GM12878 (cell line): Measurements from ENCODE around the gene IL17RA. TPM values are rescaled to one million over a fixed set of nuclear protein-coding genes. Genes with fewer than 3 reads are reported as not detected.

Experiments
- ATAC-seq: fragments of 200-7000 bp; cut with Tn5 transposase; 3 replicates; pipeline ENCODE4 v1.9.1; 2020; ENCODE audit warnings: mild to moderate bottlenecking, moderate library complexity
- BruUV-seq: library from RNA; stranded (reverse); fragments of 400-500 nt; replicated peaks from 2 replicates; lab custom pipeline; 2021; lab: Mats Ljungman, UMichigan
- CTCF ChIA-PET: fragments of 300-600 bp; sonication (Branson Sonifier 250); formaldehyde crosslinking; extraction: SDS; loops from one replicate; lab custom pipeline; 2021; ENCODE audit warnings: inconsistent platforms; lab: Yijun Ruan, JAX
- POLR2A ChIA-PET: fragments of 350-600 bp; formaldehyde crosslinking; extraction: SDS; loops from one replicate; lab custom pipeline; 2021; ENCODE audit warnings: inconsistent platforms; lab: Charles Lee
- RAD21 ChIA-PET: fragments of 300-600 bp; sonication (Branson Sonifier 250); formaldehyde crosslinking; loops from one replicate; lab custom pipeline; 2023; ENCODE audit warnings: antibody characterized with exemption; ENCODE audit not compliant: unreplicated experiment; lab: Charles Lee
- SMC1A ChIA-PET: fragments of 300-600 bp; sonication (Branson Sonifier 250); formaldehyde crosslinking; loops from one replicate; lab custom pipeline; 2023; ENCODE audit not compliant: unreplicated experiment, uncharacterized antibody; lab: Charles Lee
- DNase-seq: peaks from one replicate; pipeline ENCODE4 v3.0.0-alpha.2; 2011; ENCODE audit warnings: low read depth, low spot score
- FAIRE-seq: peaks from 3 replicates; lab custom pipeline; 2011; peaks lifted over from hg19 to GRCh38; lab: Jason Lieb, UNC
- H2AFZ ChIP-seq: 2 replicates; pipeline ENCODE4 v1.6.0; 2011; ENCODE audit warnings: low read depth, low read length, control low read depth; ENCODE audit not compliant: control insufficient read depth
- H3K27ac ChIP-seq: 2 replicates; pipeline ENCODE4 v1.5.1; 2011; ENCODE audit warnings: control low read depth; ENCODE audit not compliant: control insufficient read depth, insufficient read depth
- H3K27me3 ChIP-seq, 2 experiments: replicated peaks in 1 of 2; 2 replicates each; pipeline versions ENCODE4 v1.6.0 to v1.6.1; 2011; ENCODE audit warnings: low read length in 1 of 2; ENCODE audit not compliant: control insufficient read depth in 2 of 2, insufficient read depth in 2 of 2
- H3K36me3 ChIP-seq, 2 experiments: 2 replicates each; pipeline ENCODE4 v1.5.1; 2011; ENCODE audit warnings: low read length in 1 of 2; ENCODE audit not compliant: control insufficient read depth in 2 of 2, insufficient read depth in 2 of 2
- H3K4me1 ChIP-seq: 2 replicates; pipeline ENCODE4 v1.6.1; 2011; ENCODE audit warnings: mild to moderate bottlenecking, low read length, moderate library complexity, mixed read lengths; ENCODE audit not compliant: control insufficient read depth, insufficient read depth
- H3K4me2 ChIP-seq: 2 replicates; pipeline ENCODE4 v1.6.0; 2011; ENCODE audit warnings: control low read depth; ENCODE audit not compliant: control insufficient read depth, insufficient read depth
- H3K4me3 ChIP-seq: fragments of 200-600 bp; sonication (generic); 2 replicates; pipeline ENCODE4 v1.5.1; 2016
- H3K79me2 ChIP-seq: 2 replicates; pipeline ENCODE4 v1.6.0; 2011; ENCODE audit warnings: low read length; ENCODE audit not compliant: control insufficient read depth, insufficient read depth
- H3K9ac ChIP-seq: 2 replicates; pipeline ENCODE4 v1.8.0; 2011; ENCODE audit warnings: low read length, control low read depth, mixed read lengths; ENCODE audit not compliant: control insufficient read depth, insufficient read depth
- H3K9me3 ChIP-seq: replicated peaks from 3 replicates; pipeline ENCODE4 v1.5.1; 2011; ENCODE audit warnings: mild to moderate bottlenecking, low read length; ENCODE audit not compliant: control insufficient read depth, insufficient read depth
- H4K20me1 ChIP-seq: 2 replicates; pipeline ENCODE4 v1.6.0; 2011; ENCODE audit not compliant: control insufficient read depth, insufficient read depth
- BMI1 ChIP-seq: fragments of 450-650 bp; IDR thresholded peaks from 2 replicates; pipeline ENCODE4 v1.6.1; 2016; ENCODE audit warnings: mild to moderate bottlenecking, moderate library complexity, borderline replicate concordance
- CEBPB ChIP-seq, 2 experiments: fragments of 150-350 bp in 1 of 2; IDR thresholded peaks; 2 replicates each; pipeline ENCODE4 v1.6.1; 2012 to 2014; ENCODE audit warnings: low read depth in 2 of 2, low read length in 2 of 2, borderline replicate concordance in 1 of 2, inconsistent platforms in 1 of 2
- EED ChIP-seq: sonication (generic); IDR thresholded peaks from 2 replicates; pipeline ENCODE4 v1.6.1; 2016; ENCODE audit warnings: antibody characterized with exemption, low read depth
- ELK1 ChIP-seq: IDR thresholded peaks from 2 replicates; pipeline ENCODE4 v1.6.1; 2012; ENCODE audit warnings: low read depth, low read length, improper control_type of control experiment
- ESRRA ChIP-seq: IDR thresholded peaks from 2 replicates; pipeline ENCODE4 v1.6.1; 2012; ENCODE audit warnings: mild to moderate bottlenecking, low read length, improper control_type of control experiment
- ETV6 ChIP-seq, 2 experiments: fragments of 450-650 bp in 1 of 2; IDR thresholded peaks in 1 of 2; conservative IDR thresholded peaks in 1 of 2; 2 replicates each; pipeline ENCODE4 v1.6.1; 2014; ENCODE audit warnings: antibody characterized with exemption in 1 of 2, borderline replicate concordance in 1 of 2, low read depth in 1 of 2, mild to moderate bottlenecking in 1 of 2, moderate library complexity in 1 of 2
- GABPA ChIP-seq: IDR thresholded peaks from 2 replicates; pipeline ENCODE4 v1.6.1; 2014; ENCODE audit warnings: antibody characterized with exemption, low read depth, mild to moderate bottlenecking, inconsistent platforms
- IRF3 ChIP-seq: fragments of 450-650 bp; IDR thresholded peaks from 2 replicates; pipeline ENCODE4 v1.6.1; 2014; ENCODE audit warnings: mild to moderate bottlenecking
- JUND ChIP-seq: IDR thresholded peaks from 2 replicates; pipeline ENCODE4 v1.6.1; 2012; ENCODE audit warnings: low read depth, mild to moderate bottlenecking, low read length, improper control_type of control experiment, moderate library complexity
- NKRF ChIP-seq: fragments of 450-650 bp; conservative IDR thresholded peaks from 2 replicates; pipeline ENCODE4 v1.6.1; 2017; ENCODE audit warnings: mild to moderate bottlenecking, moderate library complexity
- TARDBP ChIP-seq: IDR thresholded peaks from 2 replicates; pipeline ENCODE4 v1.6.1; 2016; ENCODE audit warnings: borderline replicate concordance
- TCF3 ChIP-seq: IDR thresholded peaks from 2 replicates; pipeline ENCODE4 v1.6.1; 2012; ENCODE audit warnings: low read depth, mild to moderate bottlenecking, low read length, borderline replicate concordance; ENCODE audit not compliant: insufficient read depth
- ZNF274 ChIP-seq: IDR thresholded peaks from one replicate; pipeline ENCODE4 v1.8.0; 2011; ENCODE audit not compliant: insufficient read length, insufficient read depth
- ZNF687 ChIP-seq: fragments of 450-650 bp; IDR thresholded peaks from 2 replicates; pipeline ENCODE4 v1.6.1; 2017; ENCODE audit warnings: mild to moderate bottlenecking, moderate library complexity
- WGBS: methylation state at CpG from one replicate; pipeline ENCODE4 v1.1.6; 2016; ENCODE audit warnings: low lambda C conversion rate; ENCODE audit not compliant: insufficient replicate concordance, insufficient coverage; ENCODE audit errors: missing lambda C conversion rate; 5-methylcytosine and 5-hydroxymethylcytosine counted together
- in situ Hi-C: fragments of 300-500 bp; cut with MboI; formaldehyde crosslinking; loops from 9 replicates; pipeline ENCODE4 v1.14.3; 2018; ENCODE audit warnings: mixed read lengths
- intact Hi-C: fragments of 100-400 bp; cut with micrococcal nuclease; formaldehyde crosslinking; loops from one replicate; pipeline ENCODE4 v1.14.2; 2022; ENCODE audit not compliant: unreplicated experiment
- polyA plus RNA-seq, 11 experiments: library from polyadenylated mRNA; depleted of rRNA in 4 of 11; unstranded in 6 of 11; stranded (reverse) in 5 of 11; fragments of >200 nt; fragmentation: Nextera tagmentation in 4 of 11; fragmentation: Illumina TruSeq in 1 of 11; extraction: Ambion mirVana in 4 of 11; extraction: Trizol in 1 of 11; gene quantifications; 1 replicate in 1 of 11; 2 replicates in 10 of 11; pipeline versions ENCODE4 v1.2.1 to v1.2.3, GENCODE V29; 2011 to 2016; ENCODE audit warnings: inconsistent platforms in 2 of 11, missing spikeins in 2 of 11, low read depth in 1 of 11
- total RNA-seq, 4 experiments: library from RNA; depleted of rRNA in 3 of 4; stranded (reverse); fragments of >200 nt in 3 of 4; fragmentation: Illumina TruSeq in 1 of 4; extraction: Trizol in 1 of 4; gene quantifications; 2 replicates each; pipeline versions ENCODE4 v1.2.1 to v1.2.3, GENCODE V29; 2013 to 2021

Gene IL17RA
- total and polyA plus RNA-seq, 10 of the 15 experiments (the other 5 are each of a cell fraction or from before 2014, with no cell fraction given), result 0.71 to 10.2 (median 4.2) TPM

- TF ChIP-seq ZNF687 (no peak), CEBPB (IDR thresholded peaks at IDR 0.05; ENCODE audit: borderline replicate concordance in 1 of 2, low read depth in 2 of 2, low read length in 2 of 2) (no peak), NKRF (no peak)
These were observed 30.4 kb downstream of the IL17RA start (continued) for GRCh38 chr22:17115236-17115635.

GRCh38 chr22:17115945-17116565 is 31.3 kb downstream of the IL17RA start:
- no peak overlapping the region for H3K9ac ChIP-seq
- RAD21 ChIA-PET, result no interaction called here
- CTCF ChIA-PET, result interaction anchor here (0.7 kb wide), 1 partner anchor 386 kb away, joined by 3 read pairs; no protein-coding TSS in a partner anchor
- intact Hi-C loops, result no loop called here
- no peak overlapping the region for H3K27ac ChIP-seq
- DNase-seq (no peak), ATAC-seq (no peak), FAIRE-seq (no peak)
- in situ Hi-C loops, result no loop called here
- H3K79me2 ChIP-seq, result no peaks in the 10 kb centered on the region
- no peaks in the 10 kb centered on the region for H3K27me3 ChIP-seq
- POLR2A ChIA-PET, result no interaction called here
- no peak overlapping the region for H3K4me3 ChIP-seq
- no peaks in the 10 kb centered on the region for H3K9me3 ChIP-seq
- SMC1A ChIA-PET, result no interaction called here
- no peaks in the 10 kb centered on the region for H3K36me3 ChIP-seq
- no TSS peak for BruUV-seq
- peaks cover 4% of the 10 kb centered on the region; the same call in 1 of the 2 replicates for H4K20me1 ChIP-seq
- peaks cover 18% of the 10 kb centered on the region for H3K4me1 ChIP-seq
- H2AFZ ChIP-seq, result no peak overlapping the region
- no peak overlapping the region for H3K4me2 ChIP-seq
- WGBS, result 34% methylated on average over 5 of the region's 5 CpGs
- TF ChIP-seq BMI1, result no peak
- TF ChIP-seq GABPA, result no peak
- TF ChIP-seq ELK1, result no peak
- TF ChIP-seq ZNF274, result no peak
- no peak for TF ChIP-seq EED
- TF ChIP-seq ETV6 (conservative IDR thresholded peaks at IDR 0.05 in 1 of 2, IDR thresholded peaks at IDR 0.05 in 1 of 2; ENCODE audit: borderline replicate concordance in 1 of 2, low read depth in 1 of 2), result no peak
- TF ChIP-seq ESRRA, result no peak
- no peak for TF ChIP-seq IRF3
- no peak for TF ChIP-seq JUND
- no peak for TF ChIP-seq TCF3
- TF ChIP-seq TARDBP, result no peak
